Measurements from ENCODE around the gene SMIM15. TPM values are rescaled to one million over a fixed set of nuclear protein-coding genes. Genes with fewer than 3 reads are reported as not detected.

Gene SMIM15
- polyA plus RNA-seq, 1 of the 3 experiments (the other 2 are of a cell fraction) = 51.1 TPM

DNA sequence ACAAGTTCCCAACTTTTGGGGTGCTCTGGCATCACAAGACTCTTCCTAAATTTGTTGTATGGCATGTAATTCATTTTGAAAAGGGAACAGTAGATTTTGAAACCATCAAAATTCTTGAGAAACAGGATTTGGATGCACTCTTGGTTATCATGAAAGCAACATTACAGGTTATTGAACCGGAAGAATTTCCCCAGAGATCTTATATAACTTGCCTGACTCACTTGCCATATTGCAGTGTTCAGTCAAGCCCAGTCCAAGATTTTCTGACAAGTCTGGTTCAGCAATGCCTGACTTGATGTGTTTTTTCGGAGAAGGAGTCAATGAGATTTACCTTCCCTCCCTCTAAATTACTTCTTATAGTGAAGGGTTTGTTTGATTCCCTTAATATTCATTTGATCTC lies 32.0 kb downstream of the SMIM15 start:
- H3K9ac ChIP-seq = no peak overlapping the region
- TF ChIP-seq FOSL2 (IDR thresholded peaks at IDR 0.05; ENCODE audit: borderline replicate concordance, low read depth) (no peak), FOXM1 (IDR thresholded peaks at IDR 0.05; ENCODE audit: low read depth) (no peak), YY1 (IDR thresholded peaks at IDR 0.05; ENCODE audit: low read depth) (no peak), SMC3 (IDR thresholded peaks at IDR 0.05; ENCODE audit: low read depth, low read length) (no peak), GATA2 (CRISPR knock-in tag; IDR thresholded peaks at IDR 0.05) (no peak), RAD21 (IDR thresholded peaks at IDR 0.05; ENCODE audit: low read length) (no peak), TEAD4 (IDR thresholded peaks at IDR 0.05; ENCODE audit: borderline replicate concordance, insufficient read depth) (no peak), RCOR1 (IDR thresholded peaks at IDR 0.05; ENCODE audit: low read length) (no peak)
- TF ChIP-seq, protein P1, sequence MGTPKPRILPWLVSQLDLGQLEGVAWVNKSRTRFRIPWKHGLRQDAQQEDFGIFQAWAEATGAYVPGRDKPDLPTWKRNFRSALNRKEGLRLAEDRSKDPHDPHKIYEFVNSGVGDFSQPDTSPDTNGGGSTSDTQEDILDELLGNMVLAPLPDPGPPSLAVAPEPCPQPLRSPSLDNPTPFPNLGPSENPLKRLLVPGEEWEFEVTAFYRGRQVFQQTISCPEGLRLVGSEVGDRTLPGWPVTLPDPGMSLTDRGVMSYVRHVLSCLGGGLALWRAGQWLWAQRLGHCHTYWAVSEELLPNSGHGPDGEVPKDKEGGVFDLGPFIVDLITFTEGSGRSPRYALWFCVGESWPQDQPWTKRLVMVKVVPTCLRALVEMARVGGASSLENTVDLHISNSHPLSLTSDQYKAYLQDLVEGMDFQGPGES (IDR thresholded peaks at IDR 0.05; ENCODE audit: low read depth, low read length) = no peak
- TF ChIP-seq, protein P2, sequence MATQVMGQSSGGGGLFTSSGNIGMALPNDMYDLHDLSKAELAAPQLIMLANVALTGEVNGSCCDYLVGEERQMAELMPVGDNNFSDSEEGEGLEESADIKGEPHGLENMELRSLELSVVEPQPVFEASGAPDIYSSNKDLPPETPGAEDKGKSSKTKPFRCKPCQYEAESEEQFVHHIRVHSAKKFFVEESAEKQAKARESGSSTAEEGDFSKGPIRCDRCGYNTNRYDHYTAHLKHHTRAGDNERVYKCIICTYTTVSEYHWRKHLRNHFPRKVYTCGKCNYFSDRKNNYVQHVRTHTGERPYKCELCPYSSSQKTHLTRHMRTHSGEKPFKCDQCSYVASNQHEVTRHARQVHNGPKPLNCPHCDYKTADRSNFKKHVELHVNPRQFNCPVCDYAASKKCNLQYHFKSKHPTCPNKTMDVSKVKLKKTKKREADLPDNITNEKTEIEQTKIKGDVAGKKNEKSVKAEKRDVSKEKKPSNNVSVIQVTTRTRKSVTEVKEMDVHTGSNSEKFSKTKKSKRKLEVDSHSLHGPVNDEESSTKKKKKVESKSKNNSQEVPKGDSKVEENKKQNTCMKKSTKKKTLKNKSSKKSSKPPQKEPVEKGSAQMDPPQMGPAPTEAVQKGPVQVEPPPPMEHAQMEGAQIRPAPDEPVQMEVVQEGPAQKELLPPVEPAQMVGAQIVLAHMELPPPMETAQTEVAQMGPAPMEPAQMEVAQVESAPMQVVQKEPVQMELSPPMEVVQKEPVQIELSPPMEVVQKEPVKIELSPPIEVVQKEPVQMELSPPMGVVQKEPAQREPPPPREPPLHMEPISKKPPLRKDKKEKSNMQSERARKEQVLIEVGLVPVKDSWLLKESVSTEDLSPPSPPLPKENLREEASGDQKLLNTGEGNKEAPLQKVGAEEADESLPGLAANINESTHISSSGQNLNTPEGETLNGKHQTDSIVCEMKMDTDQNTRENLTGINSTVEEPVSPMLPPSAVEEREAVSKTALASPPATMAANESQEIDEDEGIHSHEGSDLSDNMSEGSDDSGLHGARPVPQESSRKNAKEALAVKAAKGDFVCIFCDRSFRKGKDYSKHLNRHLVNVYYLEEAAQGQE (IDR thresholded peaks at IDR 0.05; ENCODE audit: low read depth, low read length) = no peak
- TF ChIP-seq, protein P3, sequence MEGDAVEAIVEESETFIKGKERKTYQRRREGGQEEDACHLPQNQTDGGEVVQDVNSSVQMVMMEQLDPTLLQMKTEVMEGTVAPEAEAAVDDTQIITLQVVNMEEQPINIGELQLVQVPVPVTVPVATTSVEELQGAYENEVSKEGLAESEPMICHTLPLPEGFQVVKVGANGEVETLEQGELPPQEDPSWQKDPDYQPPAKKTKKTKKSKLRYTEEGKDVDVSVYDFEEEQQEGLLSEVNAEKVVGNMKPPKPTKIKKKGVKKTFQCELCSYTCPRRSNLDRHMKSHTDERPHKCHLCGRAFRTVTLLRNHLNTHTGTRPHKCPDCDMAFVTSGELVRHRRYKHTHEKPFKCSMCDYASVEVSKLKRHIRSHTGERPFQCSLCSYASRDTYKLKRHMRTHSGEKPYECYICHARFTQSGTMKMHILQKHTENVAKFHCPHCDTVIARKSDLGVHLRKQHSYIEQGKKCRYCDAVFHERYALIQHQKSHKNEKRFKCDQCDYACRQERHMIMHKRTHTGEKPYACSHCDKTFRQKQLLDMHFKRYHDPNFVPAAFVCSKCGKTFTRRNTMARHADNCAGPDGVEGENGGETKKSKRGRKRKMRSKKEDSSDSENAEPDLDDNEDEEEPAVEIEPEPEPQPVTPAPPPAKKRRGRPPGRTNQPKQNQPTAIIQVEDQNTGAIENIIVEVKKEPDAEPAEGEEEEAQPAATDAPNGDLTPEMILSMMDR (IDR thresholded peaks at IDR 0.05) = no peak
- no peaks in the 10 kb centered on the region for H3K79me2 ChIP-seq (ENCODE audit: insufficient read depth)
- H4K20me1 ChIP-seq (ENCODE audit: insufficient read depth) = no peaks in the 10 kb centered on the region
- H3K9me2 ChIP-seq = no peaks in the 10 kb centered on the region
- ChIA-PET CTCF (no interaction called here), POLR2A (no interaction called here)
- no peaks in the 10 kb centered on the region for H3K27me3 ChIP-seq (ENCODE audit: insufficient read depth)
- H3K36me3 ChIP-seq (replicated peaks in 1 of 2; ENCODE audit: control insufficient read depth in 1 of 2, insufficient read depth in 2 of 2, low read length in 1 of 2) = no peaks in the 10 kb centered on the region
- H2AFZ ChIP-seq (ENCODE audit: low read depth) = no peak overlapping the region
- no peak for DNase-seq
- no peaks in the 10 kb centered on the region for H3F3A ChIP-seq (replicated peaks; ENCODE audit: insufficient read depth)
- H3K9me3 ChIP-seq = no peaks in the 10 kb centered on the region
- H3K4me3 ChIP-seq (ENCODE audit: low read depth in 2 of 2, low read length in 1 of 2) = no peak overlapping the region
- H3K4me2 ChIP-seq = no peak overlapping the region
- 85% methylated on average over 2 of the region's 2 CpGs for WGBS (ENCODE audit: low lambda C conversion rate)
- H3K27ac ChIP-seq (ENCODE audit: low read depth in 2 of 2, low read length in 1 of 2) = no peak overlapping the region
- no peaks in the 10 kb centered on the region for H3K4me1 ChIP-seq (ENCODE audit: control insufficient read depth in 1 of 2, insufficient read depth in 2 of 2, low read depth in 1 of 2, low read length in 1 of 2)

DNA sequence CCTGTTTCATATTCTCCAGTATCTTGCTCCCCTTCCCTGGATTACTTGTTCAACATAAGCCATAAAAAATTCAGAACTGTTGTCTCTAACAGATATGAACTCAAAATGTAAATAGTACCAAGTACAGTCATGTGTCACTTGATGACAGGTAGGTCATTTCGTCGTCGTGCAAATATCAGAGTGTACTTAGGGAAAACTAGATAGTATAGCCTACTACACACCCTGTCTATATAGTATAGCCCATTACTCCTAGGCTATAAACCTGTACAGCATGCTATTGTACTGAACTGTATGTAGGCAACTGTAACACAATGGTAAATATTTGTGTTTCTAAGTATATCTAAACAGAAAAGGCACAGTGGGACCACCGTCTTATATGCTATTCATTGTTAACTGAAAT lies 39.1 kb downstream of the SMIM15 start:
- H3K4me1 ChIP-seq (ENCODE audit: control insufficient read depth in 1 of 2, insufficient read depth in 2 of 2, low read depth in 1 of 2, low read length in 1 of 2) = no peaks in the 10 kb centered on the region
- H2AFZ ChIP-seq (ENCODE audit: low read depth) = no peak overlapping the region
- no peak overlapping the region for H3K4me3 ChIP-seq (ENCODE audit: low read depth in 2 of 2, low read length in 1 of 2)
- H4K20me1 ChIP-seq (ENCODE audit: insufficient read depth) = no peaks in the 10 kb centered on the region
- CTCF ChIA-PET = no interaction called here
- no peaks in the 10 kb centered on the region for H3K79me2 ChIP-seq (ENCODE audit: insufficient read depth)
- no peak overlapping the region for H3K27ac ChIP-seq (ENCODE audit: low read depth in 2 of 2, low read length in 1 of 2)
- H3K27me3 ChIP-seq (ENCODE audit: insufficient read depth) = no peaks in the 10 kb centered on the region
- no peaks in the 10 kb centered on the region for H3K9me3 ChIP-seq
- H3K9me2 ChIP-seq = no peaks in the 10 kb centered on the region
- no peak overlapping the region for H3K9ac ChIP-seq
- POLR2A ChIA-PET = no interaction called here
- no peaks in the 10 kb centered on the region for H3F3A ChIP-seq (replicated peaks; ENCODE audit: insufficient read depth)
- no peak overlapping the region for H3K4me2 ChIP-seq
- DNase-seq = no peak
- TF ChIP-seq TEAD4 (IDR thresholded peaks at IDR 0.05; ENCODE audit: borderline replicate concordance, insufficient read depth) (no peak), FOXM1 (IDR thresholded peaks at IDR 0.05; ENCODE audit: low read depth) (no peak), GABPA (IDR thresholded peaks at IDR 0.05; ENCODE audit: low read depth) (no peak), FOXJ3 (CRISPR knock-in tag; IDR thresholded peaks at IDR 0.05) (no peak), EP300 (IDR thresholded peaks at IDR 0.05; ENCODE audit: borderline replicate concordance in 1 of 2, low read depth in 1 of 2, low read length in 1 of 2) (no peak)
- TF ChIP-seq, protein P4, sequence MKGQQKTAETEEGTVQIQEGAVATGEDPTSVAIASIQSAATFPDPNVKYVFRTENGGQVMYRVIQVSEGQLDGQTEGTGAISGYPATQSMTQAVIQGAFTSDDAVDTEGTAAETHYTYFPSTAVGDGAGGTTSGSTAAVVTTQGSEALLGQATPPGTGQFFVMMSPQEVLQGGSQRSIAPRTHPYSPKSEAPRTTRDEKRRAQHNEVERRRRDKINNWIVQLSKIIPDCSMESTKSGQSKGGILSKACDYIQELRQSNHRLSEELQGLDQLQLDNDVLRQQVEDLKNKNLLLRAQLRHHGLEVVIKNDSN (IDR thresholded peaks at IDR 0.05; ENCODE audit: borderline replicate concordance, low read depth) = no peak
- TF ChIP-seq, protein P5, sequence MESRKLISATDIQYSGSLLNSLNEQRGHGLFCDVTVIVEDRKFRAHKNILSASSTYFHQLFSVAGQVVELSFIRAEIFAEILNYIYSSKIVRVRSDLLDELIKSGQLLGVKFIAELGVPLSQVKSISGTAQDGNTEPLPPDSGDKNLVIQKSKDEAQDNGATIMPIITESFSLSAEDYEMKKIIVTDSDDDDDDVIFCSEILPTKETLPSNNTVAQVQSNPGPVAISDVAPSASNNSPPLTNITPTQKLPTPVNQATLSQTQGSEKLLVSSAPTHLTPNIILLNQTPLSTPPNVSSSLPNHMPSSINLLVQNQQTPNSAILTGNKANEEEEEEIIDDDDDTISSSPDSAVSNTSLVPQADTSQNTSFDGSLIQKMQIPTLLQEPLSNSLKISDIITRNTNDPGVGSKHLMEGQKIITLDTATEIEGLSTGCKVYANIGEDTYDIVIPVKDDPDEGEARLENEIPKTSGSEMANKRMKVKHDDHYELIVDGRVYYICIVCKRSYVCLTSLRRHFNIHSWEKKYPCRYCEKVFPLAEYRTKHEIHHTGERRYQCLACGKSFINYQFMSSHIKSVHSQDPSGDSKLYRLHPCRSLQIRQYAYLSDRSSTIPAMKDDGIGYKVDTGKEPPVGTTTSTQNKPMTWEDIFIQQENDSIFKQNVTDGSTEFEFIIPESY (IDR thresholded peaks at IDR 0.05; ENCODE audit: borderline replicate concordance, low read depth) = no peak
- H3K36me3 ChIP-seq (replicated peaks in 1 of 2; ENCODE audit: control insufficient read depth in 1 of 2, insufficient read depth in 2 of 2, low read length in 1 of 2) = no peaks in the 10 kb centered on the region
- WGBS (ENCODE audit: low lambda C conversion rate) = 93% methylated on average over 4 of the region's 4 CpGs
